ENCODE results near the gene ZNF823.
"Not testable (repeated sequence)": the region's sequence is repeated elsewhere in the genome, so short reads cannot be mapped to it uniquely, and the experiment has no call there.

The ZNF823 gene

DNA sequence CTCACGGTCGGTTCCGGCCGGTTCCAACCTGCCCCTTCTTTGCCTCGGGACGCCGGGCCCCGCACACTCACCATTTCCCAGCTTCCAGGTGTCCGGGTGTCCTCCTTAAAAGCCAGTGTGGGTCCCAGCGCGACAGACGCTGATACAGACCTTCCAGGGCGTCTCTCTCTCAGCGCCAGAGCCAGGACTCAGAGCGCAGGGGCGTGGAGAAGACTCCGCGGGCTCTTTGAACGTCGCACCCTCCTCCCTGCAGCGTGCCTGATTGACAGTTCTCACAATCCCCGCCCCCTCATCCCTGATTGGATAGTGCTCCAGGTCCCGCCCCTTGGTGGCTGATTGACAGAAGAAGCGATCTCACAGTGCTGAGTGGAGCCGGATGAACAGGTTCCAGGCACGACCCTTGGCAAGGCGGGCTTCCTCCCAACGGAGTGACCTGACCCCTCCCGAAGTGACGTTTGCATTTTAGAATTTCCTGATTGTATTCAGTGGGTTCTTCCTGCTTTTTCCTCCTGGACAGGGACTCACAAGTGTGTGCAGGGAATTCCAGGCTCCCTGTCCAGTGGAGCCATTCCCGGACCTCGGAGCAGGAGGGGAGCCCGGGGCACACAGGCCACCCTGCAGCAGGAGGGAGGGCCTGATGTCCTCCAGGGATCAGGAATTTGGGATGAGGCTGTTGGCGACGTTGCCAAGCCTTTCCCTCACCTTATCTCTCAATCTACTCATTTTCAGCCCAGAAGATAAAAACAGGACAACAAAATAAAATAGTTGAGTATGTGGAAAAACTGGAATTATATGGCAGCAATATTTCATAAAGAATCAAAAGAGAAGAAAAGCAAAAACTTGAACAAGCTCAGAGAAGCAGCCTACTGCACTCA lies at the start of gene ZNF823:
ZNF823 (minus strand) TSS at position 201 of the 875 bp plus-strand sequence; CDS start at position 74, 127 bp downstream.
- peak; percentile 96 for DNase-seq (ENCODE audit: low spot score)

DNA sequence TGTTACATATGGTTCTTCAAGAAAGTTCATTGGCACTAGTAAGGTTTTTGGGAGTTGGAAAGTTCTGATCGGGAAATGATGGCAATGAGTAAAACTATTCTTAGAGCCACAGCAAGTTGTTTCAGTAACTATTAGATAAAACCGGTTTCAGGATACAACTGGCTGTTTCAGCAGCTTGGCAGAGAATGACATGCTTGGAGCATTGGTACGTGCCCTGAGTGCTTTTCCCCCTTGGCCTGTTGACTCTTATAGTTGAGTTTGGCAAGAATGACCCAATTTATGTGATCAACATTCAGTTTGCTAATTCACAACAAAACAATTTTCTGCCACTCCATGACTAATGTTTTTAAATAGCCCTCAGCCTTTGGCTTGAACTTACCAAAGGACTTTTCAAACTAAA lies 48.8 kb upstream of the ZNF823 start:
- no peak for DNase-seq (ENCODE audit: low spot score)

DNA sequence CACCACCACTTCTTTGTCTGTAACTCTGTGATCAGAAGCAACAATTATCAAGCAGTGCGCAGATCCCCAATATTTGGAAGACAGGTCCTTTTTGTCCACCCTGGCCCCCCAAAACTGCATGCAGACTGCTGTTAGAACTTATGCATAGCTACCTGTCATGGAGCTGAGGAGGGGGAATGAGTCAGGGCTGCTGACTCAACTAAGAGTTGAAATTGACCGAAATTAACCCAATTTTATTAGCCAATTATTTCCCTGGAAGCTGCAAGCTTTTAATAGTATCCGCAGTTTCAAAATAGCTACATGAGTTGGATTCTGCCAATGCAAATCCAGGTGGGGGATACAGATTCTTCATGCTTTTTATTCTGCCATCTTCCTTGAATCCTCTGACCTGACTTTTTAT lies 45.6 kb upstream of the ZNF823 start:
- no peak for DNase-seq (ENCODE audit: low spot score)

GRCh38 chr19:11783767-11784166 lies 45.0 kb upstream of the ZNF823 start:
- DNase-seq (ENCODE audit: low spot score), result no peak

DNA sequence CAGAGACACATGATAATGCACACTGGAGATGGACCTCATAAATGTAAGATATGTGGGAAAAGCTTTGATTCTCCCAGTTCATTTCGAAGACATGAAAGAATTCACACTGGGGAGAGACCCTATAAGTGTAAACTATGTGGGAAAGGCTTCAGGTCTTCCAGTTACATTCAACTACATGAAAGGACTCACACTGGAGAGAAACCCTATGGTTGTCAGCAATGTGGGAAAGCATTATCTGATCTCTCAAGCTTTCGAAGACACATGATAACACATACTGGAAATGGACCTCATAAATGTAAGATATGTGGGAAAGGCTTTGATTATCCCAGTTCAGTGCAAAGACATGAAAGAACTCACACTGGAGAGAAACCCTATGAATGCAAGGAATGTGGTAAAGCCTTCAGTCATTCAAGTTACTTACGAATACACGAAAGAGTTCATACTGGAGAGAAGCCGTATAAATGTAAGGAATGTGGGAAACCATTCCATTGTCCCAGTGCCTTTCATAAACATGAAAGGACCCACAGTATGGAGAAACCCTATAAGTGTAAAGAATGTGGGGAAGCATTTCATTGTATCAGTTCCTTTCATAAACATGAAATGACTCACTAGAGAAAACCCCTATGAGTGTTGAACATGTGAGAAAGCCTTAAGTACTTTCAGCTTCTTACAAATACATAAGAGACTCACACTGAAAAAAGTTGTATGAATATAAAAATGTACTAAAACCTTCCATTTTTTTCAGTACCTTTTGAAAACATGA lies 42.7 kb upstream of the ZNF823 start:
- DNase-seq (ENCODE audit: low spot score), result no peak

- DNase-seq (ENCODE audit: low spot score), result no peak
Observed at GRCh38 chr19:11780431-11781020, 41.8 kb upstream of the ZNF823 start.

GRCh38 chr19:11776669-11777068 lies 37.9 kb upstream of the ZNF823 start:
- not testable (repeated sequence) for DNase-seq (ENCODE audit: low spot score)

DNA sequence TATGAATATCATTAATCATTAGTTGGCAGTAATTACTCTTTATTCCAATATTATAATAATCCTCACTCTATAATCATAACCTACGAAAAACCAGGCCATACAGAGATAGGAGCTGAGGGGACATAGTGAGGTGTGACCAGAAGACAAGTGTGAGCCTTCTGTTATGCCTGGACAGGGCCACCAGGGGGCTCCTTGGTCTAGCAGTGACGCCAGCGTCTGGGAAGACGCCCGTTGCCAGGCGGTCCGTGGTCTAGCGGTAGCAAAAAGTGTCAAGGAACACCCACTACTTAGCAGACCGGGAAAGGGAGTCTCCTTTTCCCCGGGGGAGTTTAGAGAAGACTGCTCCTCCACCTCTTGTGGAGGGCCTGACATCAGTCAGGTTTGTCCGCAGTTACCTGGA lies 32.8 kb upstream of the ZNF823 start:
- not testable (repeated sequence) for DNase-seq (ENCODE audit: low spot score)

DNA sequence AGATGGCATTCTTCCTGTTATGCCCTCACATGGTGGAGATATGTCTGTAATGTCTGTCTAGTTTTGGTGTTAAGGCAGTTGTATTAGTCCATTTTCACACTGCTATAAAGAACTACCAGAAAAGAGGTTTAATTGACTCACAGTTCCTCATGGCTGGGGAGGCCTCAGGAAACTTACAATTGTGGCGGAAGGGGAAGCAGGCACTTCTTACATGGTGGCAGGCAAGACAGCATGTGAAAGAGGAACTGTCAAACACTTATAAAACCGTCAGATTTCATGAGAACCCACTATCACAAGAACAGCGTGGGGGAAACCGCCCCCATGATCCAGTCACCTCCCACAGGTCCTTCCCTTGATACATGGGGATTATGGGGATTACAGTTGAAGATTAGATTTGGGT lies 31.2 kb upstream of the ZNF823 start:
- no peak for DNase-seq (ENCODE audit: low spot score)

DNA sequence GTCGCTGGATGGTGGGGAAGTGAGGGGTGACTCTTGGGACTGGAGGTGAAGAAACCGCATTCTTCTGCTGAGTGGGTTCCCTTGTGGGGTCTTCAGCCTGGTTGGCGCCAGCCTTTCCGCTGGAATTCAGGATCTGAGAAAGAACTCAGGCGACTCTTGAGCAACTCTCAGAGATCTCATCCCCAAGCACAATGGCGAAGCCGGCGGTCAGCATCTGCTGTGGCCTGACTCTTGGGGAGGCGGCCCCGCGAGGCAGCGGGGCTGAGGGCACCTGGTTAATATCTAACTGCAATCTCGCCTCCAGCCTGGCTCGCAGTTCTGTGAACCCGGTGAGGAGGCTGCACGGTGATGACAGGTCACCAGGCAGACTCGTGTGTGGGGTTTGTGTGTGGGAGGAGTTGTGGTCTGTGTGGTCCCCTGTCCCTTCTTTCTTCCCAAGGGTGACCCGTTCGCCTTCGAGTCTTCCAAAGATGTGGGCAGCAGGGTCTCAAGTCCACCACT lies 28.9 kb upstream of the ZNF823 start:
- DNase-seq (ENCODE audit: low spot score), result peak; percentile 7

DNA sequence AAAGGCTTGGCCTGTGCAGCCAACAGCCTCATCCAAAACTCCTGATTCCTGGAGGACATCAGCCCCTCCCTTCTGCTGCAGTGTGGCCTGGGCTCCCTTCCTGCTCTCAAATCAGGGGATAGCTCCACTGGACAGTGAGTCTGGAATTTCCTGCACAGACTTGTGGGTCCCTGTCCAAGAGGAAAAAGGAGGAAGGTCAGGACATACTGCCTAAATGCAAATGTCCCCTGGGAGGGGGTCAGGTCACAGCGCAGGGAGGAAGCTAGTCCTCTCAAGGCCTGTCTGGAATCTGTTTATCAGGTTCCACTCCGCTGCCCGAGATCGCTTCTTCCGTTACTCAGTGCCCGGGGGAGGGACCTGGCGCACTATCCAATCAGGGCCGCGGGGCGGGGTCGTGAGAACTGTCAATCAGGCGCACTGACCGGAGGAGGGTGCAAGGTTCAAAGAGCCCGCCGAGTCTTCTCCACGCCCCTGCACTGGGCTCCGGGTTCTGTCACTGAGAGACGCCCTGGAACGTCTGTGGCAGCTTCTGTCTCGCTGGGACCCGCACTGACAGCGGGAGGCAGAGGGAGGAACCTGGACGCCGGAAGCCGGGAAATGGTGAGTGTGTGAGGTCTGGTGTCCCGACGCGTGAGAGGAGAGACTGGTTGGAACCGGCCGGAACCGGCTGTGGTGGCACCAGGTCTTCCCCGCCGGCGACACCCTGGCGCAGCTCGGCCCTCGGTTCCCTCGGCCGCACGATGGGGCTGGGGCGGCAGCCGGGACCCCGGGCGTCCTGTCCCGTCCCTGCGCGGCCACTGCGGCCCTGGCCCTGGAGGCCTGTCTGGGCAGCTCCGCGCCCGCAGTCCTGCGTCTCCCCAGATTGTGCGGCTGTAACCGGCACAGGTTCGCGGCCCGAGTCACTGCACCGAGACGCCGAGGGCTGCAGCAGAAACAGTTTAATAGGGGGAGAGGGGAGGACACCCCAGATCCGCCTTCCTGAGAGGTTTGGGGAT lies 28.1 kb upstream of the ZNF823 start, which contains the start of gene ZNF441:
ZNF441 (plus strand) TSS at position 404 of the 995 bp plus-strand sequence; CDS start at position 598, 194 bp downstream.
- peak; percentile 92 for DNase-seq (ENCODE audit: low spot score)

GRCh38 chr19:11763611-11764010 lies 24.9 kb upstream of the ZNF823 start:
- DNase-seq (ENCODE audit: low spot score), result no peak

DNA sequence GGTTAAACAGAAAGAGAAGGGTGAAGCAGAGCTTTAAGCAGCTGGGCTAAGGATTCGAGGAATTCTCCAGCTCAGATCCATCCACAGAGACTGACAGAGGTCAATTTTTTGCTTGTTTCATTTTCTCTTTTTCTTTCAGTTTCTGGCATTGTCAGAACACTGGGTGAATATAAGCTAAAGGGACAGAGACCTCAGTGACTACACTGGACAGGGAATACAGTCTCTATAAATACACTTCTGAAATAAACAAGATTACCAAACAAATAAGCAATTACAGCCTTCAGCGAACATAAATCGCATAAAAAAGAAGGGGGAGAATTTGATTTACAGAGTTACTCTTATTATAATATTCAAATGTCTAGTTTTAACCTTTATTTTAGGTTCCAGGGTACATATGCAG lies 24.4 kb upstream of the ZNF823 start:
- DNase-seq (ENCODE audit: low spot score), result no peak

DNA sequence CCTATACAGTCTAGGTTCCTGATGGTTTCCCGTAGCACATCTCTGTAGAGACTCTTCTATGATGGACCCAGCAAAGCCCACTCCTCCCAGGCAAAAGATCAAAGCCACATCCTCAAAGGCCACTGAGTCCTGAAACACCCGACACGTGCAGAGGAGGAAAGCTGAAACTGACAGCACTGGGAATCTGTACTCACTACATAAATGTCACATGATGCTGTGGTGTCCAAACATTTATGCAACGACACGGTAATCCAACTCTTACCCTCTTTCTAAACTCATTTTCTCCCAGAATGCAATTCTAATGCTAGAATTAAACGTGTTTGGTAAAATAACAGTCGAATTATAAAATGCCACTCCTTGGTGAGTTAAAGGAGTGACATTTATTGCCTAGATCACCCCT lies 21.1 kb upstream of the ZNF823 start:
- no peak for DNase-seq (ENCODE audit: low spot score)

GRCh38 chr19:11756965-11757364 lies 18.2 kb upstream of the ZNF823 start:
- no peak for DNase-seq (ENCODE audit: low spot score)

- DNase-seq (ENCODE audit: low spot score), result no peak
Observed at GRCh38 chr19:11754663-11755062, 15.9 kb upstream of the ZNF823 start.

GRCh38 chr19:11752244-11752736 lies 13.5 kb upstream of the ZNF823 start:
- DNase-seq (ENCODE audit: low spot score), result no peak

DNA sequence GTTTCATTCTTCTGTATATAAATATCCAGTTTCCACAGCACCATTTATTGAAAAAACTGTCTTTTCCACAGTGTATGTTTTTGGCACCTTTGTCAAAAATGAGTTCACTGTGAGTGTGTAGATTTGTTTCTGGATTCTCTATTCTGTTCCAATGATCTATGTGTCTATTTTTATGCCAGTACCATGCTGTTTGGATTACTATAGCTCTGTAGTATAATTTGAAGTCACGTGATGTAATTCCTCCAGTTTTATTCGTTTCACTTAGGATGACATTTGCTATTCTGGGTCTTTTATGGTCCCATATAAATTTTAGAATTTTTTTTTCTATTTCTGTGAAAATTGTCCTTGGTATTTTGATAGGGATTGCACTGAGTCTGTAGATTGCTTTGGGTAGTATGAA lies 11.0 kb upstream of the ZNF823 start:
- DNase-seq (ENCODE audit: low spot score), result no peak

DNA sequence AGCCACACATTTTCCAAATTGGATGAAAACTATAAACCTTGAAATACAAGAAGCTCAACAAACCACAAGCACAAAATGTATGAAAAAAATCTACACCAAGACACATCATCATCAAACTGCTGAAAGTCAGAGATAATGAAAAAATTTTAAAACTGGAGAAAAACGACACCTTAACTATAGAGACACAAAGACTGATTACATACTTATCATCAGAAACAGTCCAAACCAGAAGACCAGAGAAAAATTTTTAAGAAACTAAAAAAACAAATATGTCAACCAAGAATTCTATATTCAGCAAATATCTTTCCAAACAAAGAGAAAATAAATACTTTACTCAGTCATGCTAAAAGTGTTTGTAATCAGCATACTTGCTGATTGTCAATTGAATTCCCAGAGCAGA lies 8.5 kb upstream of the ZNF823 start:
- DNase-seq (ENCODE audit: low spot score), result no peak

GRCh38 chr19:11745869-11746268 lies 7.1 kb upstream of the ZNF823 start:
- DNase-seq (ENCODE audit: low spot score), result no peak
